OCI-LY3 (cell line): Measurements from ENCODE around the gene VPS29.

Experiments used
- EZH2phosphoT487 ChIP-seq: fragments of 200-600 bp; shearing (Covaris generic); IDR thresholded peaks from 2 replicates; pipeline ENCODE4 v1.6.1; 2018; ENCODE audit warnings: antibody characterized with exemption, mixed run types, low read depth
- TF ChIP-seq, protein P1 (sequence below): fragments of 200-600, 300-600 bp; sonication (generic); IDR thresholded peaks from 2 replicates; pipeline ENCODE4 v1.5.1; 2014; ENCODE audit warnings: antibody characterized with exemption, low read length, low read depth

DNA sequence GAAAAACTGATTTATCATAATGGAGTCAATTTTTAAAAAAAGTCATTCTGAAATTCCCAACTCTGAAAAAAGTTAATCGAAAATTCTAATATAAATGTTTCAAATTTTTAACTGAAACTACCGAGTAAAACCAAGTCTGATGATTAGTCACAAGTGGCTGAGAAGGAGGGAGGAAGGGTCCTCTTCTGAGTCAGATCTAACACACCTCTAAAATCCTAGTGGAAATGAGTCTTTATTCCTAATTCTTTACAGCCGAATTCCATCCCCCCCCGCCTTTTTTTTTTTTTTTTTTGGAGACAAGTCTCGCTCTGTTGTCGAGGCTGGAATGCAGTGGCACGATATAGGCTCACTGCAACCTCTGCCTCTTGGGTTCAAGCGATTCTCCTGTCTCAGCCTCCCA lies 38.1 kb upstream of the VPS29 start:
- TF ChIP-seq, protein P1, sequence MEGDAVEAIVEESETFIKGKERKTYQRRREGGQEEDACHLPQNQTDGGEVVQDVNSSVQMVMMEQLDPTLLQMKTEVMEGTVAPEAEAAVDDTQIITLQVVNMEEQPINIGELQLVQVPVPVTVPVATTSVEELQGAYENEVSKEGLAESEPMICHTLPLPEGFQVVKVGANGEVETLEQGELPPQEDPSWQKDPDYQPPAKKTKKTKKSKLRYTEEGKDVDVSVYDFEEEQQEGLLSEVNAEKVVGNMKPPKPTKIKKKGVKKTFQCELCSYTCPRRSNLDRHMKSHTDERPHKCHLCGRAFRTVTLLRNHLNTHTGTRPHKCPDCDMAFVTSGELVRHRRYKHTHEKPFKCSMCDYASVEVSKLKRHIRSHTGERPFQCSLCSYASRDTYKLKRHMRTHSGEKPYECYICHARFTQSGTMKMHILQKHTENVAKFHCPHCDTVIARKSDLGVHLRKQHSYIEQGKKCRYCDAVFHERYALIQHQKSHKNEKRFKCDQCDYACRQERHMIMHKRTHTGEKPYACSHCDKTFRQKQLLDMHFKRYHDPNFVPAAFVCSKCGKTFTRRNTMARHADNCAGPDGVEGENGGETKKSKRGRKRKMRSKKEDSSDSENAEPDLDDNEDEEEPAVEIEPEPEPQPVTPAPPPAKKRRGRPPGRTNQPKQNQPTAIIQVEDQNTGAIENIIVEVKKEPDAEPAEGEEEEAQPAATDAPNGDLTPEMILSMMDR, result no peak
- no peak for TF ChIP-seq EZH2phosphoT487
